ENCODE data around the gene MAP2K7.

Gene MAP2K7

GRCh38 chr19:7867092-7867844, 36.4 kb upstream of the MAP2K7 start:
- DNase-seq (ENCODE audit: low read depth): no peak

DNA sequence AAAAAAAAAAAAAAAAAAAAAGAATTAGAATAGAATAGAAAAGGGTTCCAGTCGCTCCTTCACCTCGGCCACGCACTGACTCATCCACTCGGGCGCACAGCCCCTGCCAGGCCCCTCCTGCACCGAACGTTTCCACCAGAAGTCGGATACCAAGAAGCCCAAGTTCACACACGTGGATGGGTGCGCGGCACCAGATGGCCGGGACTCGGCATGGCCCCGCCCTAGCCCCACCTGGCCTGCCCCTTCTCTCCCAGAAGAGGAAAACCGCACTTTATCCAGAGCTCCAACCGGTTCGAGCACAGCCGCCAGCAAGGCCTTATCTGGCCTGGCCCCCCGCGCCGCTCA, 35.4 kb upstream of the MAP2K7 start:
- peak; percentile 33 for DNase-seq (ENCODE audit: low read depth)

GRCh38 chr19:7868671-7869452, 34.8 kb upstream of the MAP2K7 start:
- DNase-seq (ENCODE audit: low read depth): peak; percentile 89

DNA sequence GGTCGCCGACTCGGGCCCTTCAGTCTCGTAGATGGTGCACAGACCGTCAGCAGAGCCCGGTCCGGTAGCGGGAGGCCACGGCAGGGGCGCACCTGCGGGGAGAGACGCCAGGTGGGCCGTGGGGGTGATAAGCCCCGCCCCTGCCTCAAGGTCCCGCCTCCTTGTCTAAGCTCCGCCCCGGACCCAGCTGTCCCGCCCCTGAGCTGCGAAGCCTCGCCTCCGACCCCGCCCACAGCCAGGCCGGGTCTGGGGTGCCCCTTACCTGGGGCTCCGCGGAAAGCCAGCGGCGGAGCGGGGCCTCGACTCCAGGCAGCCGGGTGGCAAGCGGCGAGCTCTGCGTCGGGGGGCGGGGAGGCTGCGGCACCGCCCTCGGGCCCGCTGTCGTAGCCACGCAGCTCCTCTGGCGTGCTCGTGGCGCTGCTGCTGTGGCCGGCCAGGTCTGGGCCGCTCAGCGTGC, 34.2 kb upstream of the MAP2K7 start:
- DNase-seq (ENCODE audit: low read depth): peak; percentile 54

GRCh38 chr19:7869910-7870511, 33.7 kb upstream of the MAP2K7 start:
- DNase-seq (ENCODE audit: low read depth): peak; percentile 58

DNA sequence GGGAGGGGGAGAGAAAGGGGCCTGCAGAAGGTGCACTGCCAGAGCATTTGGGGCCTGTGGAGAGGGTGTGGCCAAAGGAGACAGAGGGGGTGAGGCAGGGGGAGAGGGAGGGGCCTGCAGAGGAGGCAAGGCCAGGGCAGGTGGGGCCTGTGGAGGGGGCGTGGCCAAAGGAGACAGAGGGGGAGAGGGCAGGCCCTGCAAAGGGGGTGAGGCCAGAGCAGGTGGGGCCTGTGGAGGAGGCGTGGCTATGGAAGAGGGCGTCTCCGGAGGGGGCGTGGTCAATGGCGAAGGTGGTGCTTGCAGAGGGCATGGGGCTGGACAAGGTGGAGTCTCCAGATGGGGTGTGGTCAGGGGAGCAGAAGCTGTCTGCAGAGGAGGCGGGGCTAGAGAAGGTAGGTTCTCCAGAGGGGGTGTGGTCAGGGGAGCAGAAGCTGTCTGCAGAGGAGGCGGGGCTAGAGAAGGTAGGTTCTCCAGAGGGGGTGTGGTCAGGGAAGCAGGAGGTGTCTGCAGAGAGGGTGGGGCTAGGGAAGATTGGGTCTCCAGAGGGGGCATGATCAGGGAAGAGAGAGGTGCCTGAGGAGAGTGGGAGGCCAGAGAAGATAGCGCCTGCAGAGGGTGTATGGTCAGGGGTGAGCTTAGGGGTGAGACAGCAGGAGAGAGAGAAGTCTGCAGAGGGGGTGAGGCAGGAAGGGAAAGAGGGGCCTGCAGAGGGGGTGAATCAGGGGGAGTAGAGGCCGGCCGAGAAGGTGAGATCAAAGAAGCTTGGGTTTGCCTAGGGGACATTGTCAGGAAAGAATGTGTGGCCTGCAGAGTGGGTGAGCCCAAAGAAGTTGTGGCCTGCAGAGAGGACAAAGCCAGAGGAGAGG, 32.9 kb upstream of the MAP2K7 start:
- DNase-seq (ENCODE audit: low read depth): peak; percentile 77

- DNase-seq (ENCODE audit: low read depth): peak; percentile 92
Measured at GRCh38 chr19:7871437-7872305, 32.0 kb upstream of the MAP2K7 start.

DNA sequence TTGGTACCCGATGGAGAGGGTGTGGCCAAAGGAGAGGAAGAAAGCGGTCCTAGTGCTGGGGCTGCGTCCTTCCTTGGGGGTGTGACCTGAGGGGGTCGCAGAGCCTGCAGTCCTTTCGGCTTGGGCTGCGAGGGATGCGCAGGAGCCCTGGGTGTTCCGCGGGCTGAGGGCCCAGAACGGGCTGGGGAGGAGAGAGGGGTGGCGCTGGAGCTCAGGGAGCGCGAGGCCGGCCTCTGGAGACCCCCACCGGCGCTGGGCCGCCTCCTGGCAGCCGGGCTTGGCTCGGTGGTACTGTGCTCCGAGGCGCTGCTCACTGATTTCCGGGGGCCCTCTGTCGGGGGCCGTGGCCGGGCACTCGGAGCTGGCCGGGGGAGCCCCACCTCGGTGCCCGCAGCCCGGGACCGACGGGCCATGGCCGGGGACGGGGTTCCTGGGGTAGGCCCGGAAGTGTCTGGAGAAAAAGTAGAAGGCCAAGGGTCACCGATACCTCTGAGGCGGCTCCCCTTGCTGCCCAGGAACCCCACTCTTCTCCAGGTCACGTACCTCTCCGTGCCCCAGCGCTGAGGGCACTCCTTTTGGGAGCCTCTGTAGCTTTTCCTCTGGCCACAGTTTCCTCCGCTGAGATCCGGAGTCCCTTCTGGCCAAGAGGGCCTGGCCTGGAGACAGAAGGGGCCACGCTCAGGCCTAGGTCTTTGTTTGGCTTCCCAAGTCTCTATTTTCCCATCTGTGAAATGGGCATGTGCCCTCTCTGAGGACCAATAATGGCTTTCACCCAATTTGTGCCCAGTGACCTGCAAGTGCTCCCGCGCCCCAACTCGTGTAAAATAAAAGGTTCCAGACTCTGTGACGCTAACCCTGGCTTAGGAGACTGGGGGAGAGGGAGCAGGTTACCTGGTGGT, 31.1 kb upstream of the MAP2K7 start:
- no peak for DNase-seq (ENCODE audit: low read depth)

DNA sequence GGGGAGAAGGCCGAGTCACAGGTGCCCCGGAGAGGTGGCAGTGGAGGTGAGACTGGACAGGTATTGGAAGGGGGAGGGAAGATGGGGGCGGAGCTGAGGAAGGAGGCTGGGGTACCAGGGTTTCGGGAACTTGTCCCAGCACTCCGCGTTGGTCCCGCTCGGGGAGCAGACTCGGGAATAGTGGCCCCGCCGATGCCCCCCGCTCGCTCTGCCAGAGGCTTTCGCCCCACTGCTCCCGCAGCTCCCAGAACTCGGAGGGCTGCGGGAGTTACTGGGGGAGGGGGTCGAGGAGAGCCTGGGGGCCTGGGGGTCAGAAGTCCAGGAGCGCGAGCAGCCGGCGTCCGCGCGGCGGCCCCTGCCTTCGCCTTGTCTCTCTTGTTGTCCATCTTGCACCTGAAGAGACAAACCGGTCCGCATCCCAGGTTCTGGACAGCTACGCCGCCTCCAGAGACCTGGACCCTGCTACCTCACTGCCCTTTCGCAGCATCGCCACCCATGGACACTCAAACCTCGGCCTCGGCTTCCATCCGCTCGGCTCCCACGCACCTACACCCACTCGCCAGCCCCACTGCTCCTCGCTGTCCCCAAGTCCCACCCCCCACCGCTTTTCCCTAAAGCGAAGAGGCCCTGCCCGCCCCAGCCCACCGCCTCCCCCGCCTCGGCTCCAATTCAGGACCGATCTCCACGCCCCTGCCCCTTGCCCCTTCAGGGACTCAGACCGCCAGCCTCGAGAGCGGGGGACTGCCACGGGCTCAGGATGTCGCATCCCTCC, 30.2 kb upstream of the MAP2K7 start:
- DNase-seq (ENCODE audit: low read depth): no peak

DNA sequence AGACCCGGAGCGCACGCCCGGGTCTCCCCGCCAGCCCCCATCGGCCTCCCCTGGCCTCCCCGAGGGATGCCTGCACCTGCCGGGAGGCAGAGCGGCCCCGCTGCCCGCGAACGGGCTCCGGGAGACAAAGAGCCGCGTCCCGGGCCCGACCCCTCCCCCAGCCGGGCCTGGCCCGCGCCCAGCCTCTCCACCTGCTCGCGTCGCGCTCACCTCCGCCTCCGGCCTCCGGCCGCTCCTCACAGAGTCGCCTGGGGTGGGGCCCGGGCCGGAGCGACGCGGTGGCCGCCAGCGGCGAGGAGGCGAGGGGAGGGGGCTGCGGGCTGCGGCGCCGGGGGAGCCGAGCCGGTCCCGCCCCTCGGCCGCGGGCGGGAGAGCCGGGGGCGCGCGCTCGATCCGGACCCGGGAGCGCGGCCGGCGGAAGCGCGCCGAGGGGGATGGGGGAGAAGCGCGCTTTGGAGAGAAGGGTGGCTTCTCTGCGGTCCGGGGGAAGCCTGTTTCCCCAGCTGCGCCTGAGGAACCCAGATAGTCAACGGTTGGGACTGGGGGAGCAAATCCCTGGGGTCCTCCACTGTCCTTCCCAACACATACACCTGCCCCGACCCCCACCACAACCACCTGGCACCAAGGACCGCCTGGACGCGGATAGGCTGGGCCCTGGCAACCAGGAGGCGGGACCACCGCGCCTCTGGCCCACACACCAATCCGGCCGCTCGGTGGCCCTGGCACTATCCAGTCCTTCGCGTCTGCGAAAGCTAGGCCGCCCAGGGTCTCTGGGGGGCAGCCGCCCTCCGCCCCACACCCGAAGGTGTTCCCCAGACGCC, 29.4 kb upstream of the MAP2K7 start, which contains the start of gene PRR36:
PRR36 (minus strand) TSS at position 315 of the 821 bp plus-strand sequence. CDS start 701 bp downstream, outside the sequence.
- no peak for DNase-seq (ENCODE audit: low read depth)

DNA sequence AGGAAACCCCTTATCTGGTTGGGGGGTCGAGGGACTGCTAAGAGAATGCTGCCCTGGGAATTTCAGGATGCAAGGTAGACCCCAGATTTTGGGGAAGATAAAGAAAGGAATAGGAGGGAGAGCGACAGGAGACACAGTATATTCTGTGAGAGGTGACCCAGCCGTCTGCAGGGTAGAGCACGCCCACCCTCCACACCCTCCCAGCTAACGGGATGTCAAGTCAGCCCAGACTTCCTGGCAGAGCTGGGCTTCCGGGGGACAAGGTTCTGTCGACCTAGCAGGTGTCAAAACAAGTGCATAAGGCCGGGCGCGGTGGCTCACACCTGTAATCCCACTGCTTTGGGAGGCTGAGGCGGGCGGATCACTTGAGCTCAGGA, 28.8 kb upstream of the MAP2K7 start:
- DNase-seq (ENCODE audit: low read depth): no peak

DNA sequence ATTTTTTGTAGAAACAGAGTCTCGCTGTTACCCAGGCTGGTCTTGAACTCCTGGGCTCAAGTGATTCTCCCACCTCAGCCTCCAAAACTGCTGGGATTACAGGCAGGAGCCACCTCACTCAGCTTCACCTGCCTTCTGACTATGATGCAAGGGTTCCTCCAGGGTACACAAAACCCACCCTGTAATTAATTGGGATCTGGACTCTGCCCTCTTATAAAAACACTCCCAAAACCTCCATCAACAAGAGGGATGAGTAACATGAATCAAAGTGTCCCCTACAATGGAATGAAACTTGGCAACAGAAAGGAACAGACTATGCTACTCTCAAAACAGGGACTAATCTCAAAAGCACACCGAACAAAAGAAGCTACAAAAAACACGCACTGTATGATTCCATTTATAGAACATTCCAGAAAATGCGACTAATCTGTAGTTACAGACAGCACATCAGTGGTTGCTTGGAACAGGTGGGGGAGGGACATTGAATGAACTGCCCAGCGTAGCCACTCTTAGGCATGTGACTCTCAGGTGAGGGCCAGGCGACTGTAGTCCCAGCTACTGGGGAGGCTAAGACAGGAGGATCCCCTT, 26.3 kb upstream of the MAP2K7 start:
- no peak for DNase-seq (ENCODE audit: low read depth)

- DNase-seq (ENCODE audit: low read depth): no peak
Measured at GRCh38 chr19:7879111-7879807, 24.4 kb upstream of the MAP2K7 start.

DNA sequence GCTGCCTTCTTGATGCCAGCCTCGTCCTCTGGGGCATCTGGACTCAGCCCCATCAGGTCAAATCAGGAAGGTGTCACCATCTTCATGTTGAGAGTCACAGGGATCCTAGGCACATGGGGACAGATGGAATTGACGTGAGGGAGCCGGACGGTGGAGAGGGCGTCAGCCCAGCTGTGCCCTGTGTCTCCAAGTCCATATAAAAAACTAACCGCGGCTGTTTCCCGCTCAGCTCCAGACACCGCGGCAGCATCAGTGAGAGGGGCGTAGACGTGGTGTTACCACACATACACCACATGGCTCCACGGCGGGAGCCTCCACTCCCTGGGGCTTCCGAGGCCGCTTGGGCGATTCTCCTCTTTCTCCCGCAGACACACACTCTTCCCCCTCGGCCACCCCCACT, 23.8 kb upstream of the MAP2K7 start:
- no peak for DNase-seq (ENCODE audit: low read depth)

GRCh38 chr19:7881910-7882309, 21.8 kb upstream of the MAP2K7 start:
- DNase-seq (ENCODE audit: low read depth): no peak

DNA sequence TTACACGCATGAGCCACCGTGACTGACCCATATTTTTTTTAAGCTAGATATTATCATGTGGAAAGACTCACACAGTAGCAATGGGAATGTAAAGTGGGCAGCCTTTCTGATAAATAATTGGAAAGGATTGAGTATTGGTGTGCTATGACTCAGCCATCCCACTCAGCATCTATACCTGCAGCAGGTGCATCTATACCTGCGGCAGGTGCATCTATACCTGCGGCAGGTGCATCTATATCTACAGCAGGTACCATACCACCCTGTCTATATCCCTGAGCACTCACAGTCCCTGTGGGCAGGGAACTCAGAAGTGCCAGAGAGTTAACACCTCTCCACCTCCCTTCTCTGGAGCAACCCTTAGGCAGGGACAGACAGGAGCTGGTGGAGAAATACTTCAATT, 20.6 kb upstream of the MAP2K7 start:
- no peak for DNase-seq (ENCODE audit: low read depth)

Data from ELR (cell line).